Stimulated activated CD4-positive, alpha-beta T cell treated with anti-CD3 and anti-CD28 coated beads, Interleukin-4, amount 100 ng/mL, for 24 hours (primary cell): ENCODE measurements around the gene CD27.
A peak's percentile ranks its signal among the peaks of the same experiment; 100 is the strongest.

Experiments used
- DNase-seq: peaks from one replicate; pipeline ENCODE4 v3.0.0-alpha.2; 2020

The CD27 gene

GRCh38 chr12:6434205-6435140 is 10.3 kb upstream of the CD27 start:
- DNase-seq = peak; percentile 36

DNA sequence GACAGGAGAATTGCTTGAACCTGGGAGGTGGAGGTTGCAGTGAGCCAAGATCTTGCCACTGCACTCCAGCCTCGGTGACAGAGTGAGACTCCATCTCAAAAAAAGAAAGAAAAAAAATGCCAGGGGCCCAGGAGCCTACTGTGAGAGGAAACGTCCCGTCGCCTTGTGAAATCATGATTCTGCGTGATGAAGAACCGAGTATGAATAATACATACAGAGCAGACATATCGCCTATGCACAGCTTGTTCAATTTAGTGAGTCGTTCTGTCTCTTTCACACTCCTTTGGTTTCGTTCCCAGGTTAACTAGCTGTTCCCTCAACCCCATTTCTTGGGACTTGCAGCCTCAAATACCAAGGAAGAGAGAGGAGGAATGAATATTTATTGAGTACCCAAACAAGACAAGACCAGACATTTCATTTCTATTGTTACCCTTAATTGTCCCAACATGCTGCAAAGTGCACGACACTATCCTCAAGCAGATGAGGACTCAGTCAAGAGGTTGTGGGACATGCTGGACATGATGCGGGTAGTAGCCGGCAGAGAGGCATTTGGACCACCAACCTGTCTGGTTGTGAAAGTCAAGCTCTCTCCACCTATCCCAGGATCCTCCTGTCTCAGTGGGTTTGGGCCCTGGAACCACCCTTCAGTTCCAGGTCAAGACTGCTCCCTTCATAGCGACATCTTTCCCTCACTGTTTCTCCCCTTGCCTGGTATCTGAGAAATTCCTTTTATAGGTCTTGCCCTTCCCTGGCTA is 8.6 kb upstream of the CD27 start:
- DNase-seq = no peak

DNA sequence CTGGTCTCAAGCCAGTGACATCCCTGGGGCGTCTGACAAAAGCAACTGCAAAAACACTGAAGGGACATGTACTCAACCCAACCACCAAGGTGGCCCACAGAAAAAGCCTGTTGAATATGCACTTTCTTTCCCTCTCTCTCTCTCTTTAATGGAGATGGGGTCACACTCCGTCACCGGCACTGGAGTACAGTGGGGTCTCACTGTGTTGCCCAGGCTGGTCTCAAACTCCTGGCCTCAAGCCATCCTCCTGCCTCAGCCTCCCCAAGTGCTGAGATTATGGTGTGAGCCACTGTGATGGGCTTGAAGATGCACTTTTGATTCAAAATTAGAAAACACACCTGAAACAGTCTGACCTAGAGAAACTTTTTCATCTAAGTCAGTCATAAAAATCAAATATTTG is 7.2 kb upstream of the CD27 start:
- no peak for DNase-seq

- DNase-seq = no peak
Observed at GRCh38 chr12:6438345-6438744, 6.4 kb upstream of the CD27 start.

- no peak for DNase-seq
Observed at GRCh38 chr12:6440391-6440790, 4.4 kb upstream of the CD27 start.

DNA sequence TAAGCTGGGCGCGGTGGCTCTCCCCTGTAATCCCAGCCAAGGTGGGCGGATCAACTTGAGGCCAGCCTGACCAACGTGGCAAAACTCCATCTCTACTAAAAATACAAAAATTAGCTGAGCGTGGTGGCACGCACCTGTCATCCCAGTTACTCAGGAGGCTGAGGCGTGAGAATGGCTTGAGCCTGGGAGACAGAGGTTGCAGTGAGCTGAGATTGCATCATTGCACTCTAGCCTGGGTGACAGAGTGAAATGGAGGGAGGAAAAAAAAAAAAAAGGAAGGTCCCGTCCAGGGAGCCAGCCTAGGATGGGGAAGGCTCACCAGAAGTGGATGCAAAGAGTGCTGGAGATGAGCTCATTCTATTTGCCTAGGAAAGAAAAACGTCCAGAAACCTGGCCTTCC is 1.9 kb upstream of the CD27 start:
- no peak for DNase-seq

GRCh38 chr12:6443361-6443983 is 1.3 kb upstream of the CD27 start:
- peak; percentile 70 for DNase-seq

DNA sequence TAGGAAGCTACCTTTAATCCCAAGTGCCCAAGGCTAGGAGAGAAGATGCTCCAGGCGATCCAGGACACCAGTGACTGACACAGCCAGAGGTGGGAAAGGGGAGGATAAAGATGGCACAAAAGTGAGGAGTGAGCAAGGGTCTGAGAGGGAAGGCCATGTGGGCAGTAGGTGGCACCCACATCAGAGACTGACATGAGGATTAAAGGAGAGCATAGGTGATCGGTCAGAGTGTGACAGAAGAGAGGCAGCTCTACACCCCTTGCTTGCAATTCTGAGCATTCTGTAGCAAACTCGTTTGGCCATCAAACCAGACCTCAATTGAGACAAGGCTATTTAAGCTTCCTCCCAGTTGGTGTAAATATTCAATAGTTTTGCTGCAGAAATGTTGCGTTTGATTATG is 724 bp upstream of the CD27 start:
- no peak for DNase-seq

DNA sequence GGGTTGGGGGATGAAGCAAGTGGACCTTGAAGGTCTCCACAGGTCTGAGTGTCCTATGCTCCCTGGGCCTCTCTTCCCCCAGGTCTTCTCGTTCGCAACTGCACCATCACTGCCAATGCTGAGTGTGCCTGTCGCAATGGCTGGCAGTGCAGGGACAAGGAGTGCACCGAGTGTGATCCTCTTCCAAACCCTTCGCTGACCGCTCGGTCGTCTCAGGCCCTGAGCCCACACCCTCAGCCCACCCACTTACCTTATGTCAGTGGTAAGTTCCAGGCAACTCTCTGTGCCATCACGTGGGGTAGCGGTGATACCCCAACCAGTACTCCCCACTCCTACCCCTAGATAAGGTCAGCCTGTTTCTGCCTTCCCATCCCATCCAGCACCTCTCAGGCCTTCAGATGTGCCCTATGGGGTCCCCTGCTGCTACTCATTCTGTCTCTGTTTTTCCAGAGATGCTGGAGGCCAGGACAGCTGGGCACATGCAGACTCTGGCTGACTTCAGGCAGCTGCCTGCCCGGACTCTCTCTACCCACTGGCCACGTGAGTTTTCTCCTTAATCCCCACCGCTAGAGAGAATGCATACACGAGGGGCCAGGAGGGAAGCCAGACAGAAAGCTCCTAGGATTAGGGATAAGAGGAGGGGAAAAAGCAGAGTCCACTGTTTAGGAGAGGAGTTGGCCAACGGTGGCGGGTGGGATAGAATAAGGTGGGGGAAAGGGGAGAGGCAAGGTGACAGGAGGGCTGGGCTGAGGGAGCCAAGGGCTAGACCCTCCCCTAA is 5.5 kb downstream of the CD27 start:
- DNase-seq = no peak

GRCh38 chr12:6450869-6451347 is 6.2 kb downstream of the CD27 start:
- no peak for DNase-seq

GRCh38 chr12:6451348-6452244 is 6.8 kb downstream of the CD27 start, which contains the start of gene TAPBPL:
TAPBPL (plus strand) TSS chr12:6452042; CDS start chr12:6452249, 207 bp downstream.
- peak; percentile 85 for DNase-seq

GRCh38 chr12:6452245-6452943 is 7.6 kb downstream of the CD27 start:
- no peak for DNase-seq

DNA sequence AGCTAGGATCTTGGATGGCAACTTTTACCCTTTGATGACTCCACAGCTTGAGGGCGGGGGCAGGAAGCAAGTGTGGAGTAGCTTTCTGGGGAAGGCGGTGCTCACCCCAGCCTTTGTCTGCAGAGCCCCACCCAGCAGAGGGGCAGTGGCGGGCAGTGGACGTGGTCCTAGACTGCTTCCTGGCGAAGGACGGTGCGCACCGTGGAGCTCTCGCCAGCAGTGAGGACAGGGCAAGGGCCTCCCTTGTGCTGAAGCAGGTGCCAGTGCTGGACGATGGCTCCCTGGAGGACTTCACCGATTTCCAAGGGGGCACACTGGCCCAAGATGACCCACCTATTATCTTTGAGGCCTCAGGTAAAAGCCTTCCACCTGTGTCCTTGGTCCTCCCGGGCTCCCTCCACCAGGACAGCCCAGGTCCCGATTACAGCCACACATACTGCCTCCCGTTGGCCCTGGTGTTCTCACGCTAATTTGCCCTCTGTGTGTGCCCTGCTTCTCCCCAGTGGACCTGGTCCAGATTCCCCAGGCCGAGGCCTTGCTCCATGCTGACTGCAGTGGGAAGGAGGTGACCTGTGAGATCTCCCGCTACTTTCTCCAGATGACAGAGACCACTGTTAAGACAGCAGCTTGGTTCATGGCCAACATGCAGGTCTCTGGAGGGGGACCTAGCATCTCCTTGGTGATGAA is 8.3 kb downstream of the CD27 start:
- DNase-seq = no peak

DNA sequence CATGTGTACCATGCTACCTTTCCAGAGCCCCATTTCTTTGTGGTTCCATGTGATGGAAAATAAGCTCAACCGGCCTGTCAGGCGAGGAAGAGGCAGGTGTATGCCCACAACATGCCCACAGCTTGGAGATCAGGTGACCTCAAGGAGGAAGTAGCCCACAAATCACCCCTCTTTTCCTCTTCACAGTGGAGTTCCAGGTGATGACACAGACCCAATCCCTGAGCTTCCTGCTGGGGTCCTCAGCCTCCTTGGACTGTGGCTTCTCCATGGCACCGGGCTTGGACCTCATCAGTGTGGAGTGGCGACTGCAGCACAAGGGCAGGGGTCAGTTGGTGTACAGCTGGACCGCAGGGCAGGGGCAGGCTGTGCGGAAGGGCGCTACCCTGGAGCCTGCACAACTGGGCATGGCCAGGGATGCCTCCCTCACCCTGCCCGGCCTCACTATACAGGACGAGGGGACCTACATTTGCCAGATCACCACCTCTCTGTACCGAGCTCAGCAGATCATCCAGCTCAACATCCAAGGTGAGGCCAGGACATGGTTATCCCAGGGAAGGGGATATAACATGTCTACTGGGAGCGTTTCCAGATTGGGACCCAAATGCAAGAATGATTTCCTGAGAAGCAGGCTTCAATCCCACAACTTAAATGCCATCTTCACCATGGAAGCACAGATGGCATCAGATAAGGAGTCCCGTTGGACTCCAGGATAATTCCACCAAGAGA is 12.6 kb downstream of the CD27 start:
- no peak for DNase-seq

DNA sequence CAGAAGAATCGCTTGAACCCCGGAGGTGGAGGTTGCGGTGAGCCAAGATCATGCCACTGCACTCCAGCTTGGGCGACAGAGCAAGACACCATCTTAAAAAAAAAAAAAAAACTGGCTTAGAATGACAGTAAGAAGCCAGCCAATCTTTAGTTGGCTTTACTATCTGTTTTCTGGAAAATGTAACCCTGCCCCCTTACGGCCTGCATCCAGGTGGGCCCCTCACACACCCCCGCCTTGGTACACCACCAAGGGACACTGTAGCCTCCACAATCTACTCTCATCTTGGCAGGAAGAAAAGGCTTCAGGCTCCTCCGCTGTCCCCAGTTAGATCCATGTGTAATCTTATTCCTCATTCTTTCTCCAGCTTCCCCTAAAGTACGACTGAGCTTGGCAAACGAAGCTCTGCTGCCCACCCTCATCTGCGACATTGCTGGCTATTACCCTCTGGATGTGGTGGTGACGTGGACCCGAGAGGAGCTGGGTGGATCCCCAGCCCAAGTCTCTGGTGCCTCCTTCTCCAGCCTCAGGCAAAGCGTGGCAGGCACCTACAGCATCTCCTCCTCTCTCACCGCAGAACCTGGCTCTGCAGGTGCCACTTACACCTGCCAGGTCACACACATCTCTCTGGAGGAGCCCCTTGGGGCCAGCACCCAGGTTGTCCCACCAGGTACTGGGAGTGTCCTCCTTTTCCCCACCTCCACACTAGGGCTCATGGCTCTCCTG is 13.7 kb downstream of the CD27 start:
- DNase-seq = no peak

DNA sequence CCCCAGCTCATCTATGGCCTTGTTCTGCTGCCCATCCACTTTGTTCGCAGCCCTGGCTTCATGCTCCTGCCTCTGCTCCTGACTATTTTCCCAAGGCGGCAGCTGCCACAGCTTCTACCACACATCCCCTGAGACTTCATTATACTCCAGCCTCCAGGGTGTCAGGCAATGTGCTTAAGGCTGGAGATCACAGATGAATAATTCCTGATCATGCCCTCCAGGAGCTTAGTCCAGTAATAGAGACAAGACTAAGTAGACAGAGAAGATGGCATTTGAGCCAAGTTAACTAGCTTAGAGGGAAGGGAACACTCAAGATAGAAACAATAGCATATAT is 14.2 kb downstream of the CD27 start:
- DNase-seq = no peak

- peak; percentile 44 for DNase-seq
Observed at GRCh38 chr12:6460751-6461371, 16.1 kb downstream of the CD27 start.
